Endothelial cell of umbilical vein (primary cell): ENCODE data around the gene FAM83D. TPM values are rescaled to one million over a fixed set of nuclear protein-coding genes. Genes with fewer than 3 reads are reported as not detected.

Source experiments
- BruUV-seq: library from RNA; stranded (reverse); fragments of 400-500 nt; replicated peaks from 2 replicates; lab custom pipeline; 2021; lab: Mats Ljungman, UMichigan
- CTCF ChIA-PET: fragments of 300-600, 350-600 bp; sonication (Branson Sonifier 250); formaldehyde crosslinking; loops from one replicate; lab custom pipeline; 2021; ENCODE audit warnings: antibody characterized with exemption, inconsistent platforms; lab: Charles Lee
- POLR2A ChIA-PET: fragments of 300-600, 350-600 bp; sonication (Branson Sonifier 250); formaldehyde crosslinking; loops from one replicate; lab custom pipeline; 2021; ENCODE audit warnings: antibody characterized with exemption, inconsistent platforms; lab: Charles Lee
- DNase-seq: peaks from one replicate; pipeline ENCODE4 v3.0.0-alpha.2; 2011; ENCODE audit warnings: low read depth, low spot score
- FAIRE-seq: peaks from 2 replicates; lab custom pipeline; 2011; peaks lifted over from hg19 to GRCh38; lab: Jason Lieb, UNC
- H2AFZ ChIP-seq: 2 replicates; pipeline ENCODE4 v1.6.0; 2012; ENCODE audit warnings: low read depth, low read length, control low read depth, inconsistent platforms
- H3K27ac ChIP-seq: 2 replicates; pipeline ENCODE4 v1.5.1; 2011; ENCODE audit warnings: low read depth, mild to moderate bottlenecking, control low read depth, low read length, moderate library complexity; ENCODE audit not compliant: insufficient read depth
- H3K27me3 ChIP-seq, 2 experiments: 2 replicates each; pipeline versions ENCODE4 v1.6.0 to v1.6.1; 2011; ENCODE audit warnings: low read length in 2 of 2, mixed read lengths in 1 of 2; ENCODE audit not compliant: control insufficient read depth in 2 of 2, insufficient read depth in 2 of 2
- H3K36me3 ChIP-seq, 2 experiments: 2 replicates in 1 of 2; 3 replicates in 1 of 2; pipeline ENCODE4 v1.5.1; 2011; ENCODE audit warnings: low read length in 2 of 2, mild to moderate bottlenecking in 1 of 2, moderate library complexity in 1 of 2; ENCODE audit not compliant: control insufficient read depth in 2 of 2, insufficient read depth in 2 of 2; ENCODE audit errors: extremely low read depth in 1 of 2
- H3K4me1 ChIP-seq: 3 replicates; pipeline ENCODE4 v1.5.1; 2011; ENCODE audit warnings: mild to moderate bottlenecking, low read length; ENCODE audit not compliant: control insufficient read depth, insufficient read depth; ENCODE audit errors: extremely low read depth
- H3K4me2 ChIP-seq: 2 replicates; pipeline ENCODE4 v1.6.1; 2011; ENCODE audit warnings: low read length, control low read depth, mixed read lengths; ENCODE audit not compliant: insufficient read depth
- H3K4me3 ChIP-seq, 3 experiments: fragments of 200-600 bp in 1 of 3; sonication (generic), shearing (Covaris generic) in 1 of 3; replicated peaks in 1 of 3; 2 replicates each; pipeline ENCODE4 v1.5.1; 2011 to 2016; ENCODE audit warnings: control low read depth in 3 of 3, low read length in 3 of 3, mild to moderate bottlenecking in 2 of 3, inconsistent platforms in 1 of 3, low read depth in 1 of 3, moderate library complexity in 1 of 3; ENCODE audit not compliant: insufficient read depth in 1 of 3
- H3K79me2 ChIP-seq: 2 replicates; pipeline ENCODE4 v1.6.0; 2012; ENCODE audit warnings: low read length, inconsistent platforms; ENCODE audit not compliant: control insufficient read depth, insufficient read depth
- H3K9ac ChIP-seq: replicated peaks from 2 replicates; pipeline ENCODE3; 2011; ENCODE audit warnings: low read length, control low read depth; ENCODE audit not compliant: insufficient read depth; ENCODE audit errors: extremely low read depth
- H3K9me1 ChIP-seq: replicated peaks from 3 replicates; pipeline ENCODE4 v1.6.0; 2011; ENCODE audit warnings: mild to moderate bottlenecking, low read length; ENCODE audit not compliant: control insufficient read depth, insufficient read depth; ENCODE audit errors: extremely low read depth
- H3K9me3 ChIP-seq: replicated peaks from 2 replicates; pipeline ENCODE4 v1.5.1; 2012; ENCODE audit warnings: low read length, inconsistent platforms; ENCODE audit not compliant: control insufficient read depth, insufficient read depth
- H4K20me1 ChIP-seq: replicated peaks from 2 replicates; pipeline ENCODE3; 2011; ENCODE audit warnings: mild to moderate bottlenecking, low read length; ENCODE audit not compliant: control insufficient read depth, insufficient read depth; ENCODE audit errors: extremely low read depth
- CTCF ChIP-seq, 2 donors: IDR thresholded peaks; 1 replicate in 1 of 2; 2 replicates in 1 of 2; pipeline ENCODE4 v1.5.1; 2011; ENCODE audit warnings: low read length in 2 of 2, mild to moderate bottlenecking in 2 of 2, moderate library complexity in 2 of 2, control low read depth in 1 of 2, inconsistent platforms in 1 of 2, low read depth in 1 of 2; ENCODE audit not compliant: insufficient read depth in 1 of 2; ENCODE audit errors: extremely low read depth in 1 of 2
- EZH2 ChIP-seq: IDR thresholded peaks from 2 replicates; pipeline ENCODE4 v1.6.1; 2012; ENCODE audit warnings: borderline replicate concordance, low read depth, mild to moderate bottlenecking, moderate library complexity, low read length, inconsistent platforms; ENCODE audit not compliant: severe bottlenecking
- FOS ChIP-seq: IDR thresholded peaks from 2 replicates; pipeline ENCODE4 v1.6.1; 2011; ENCODE audit warnings: mild to moderate bottlenecking, low read length, moderate library complexity, borderline replicate concordance; ENCODE audit not compliant: insufficient read depth
- GATA2 ChIP-seq: IDR thresholded peaks from 2 replicates; pipeline ENCODE4 v1.7.0; 2011; ENCODE audit warnings: low read depth, mild to moderate bottlenecking, moderate library complexity, mixed read lengths, low read length; ENCODE audit not compliant: insufficient read length, insufficient read depth
- JUN ChIP-seq: IDR thresholded peaks from 2 replicates; pipeline ENCODE4 v1.6.1; 2011; ENCODE audit warnings: borderline replicate concordance, low read depth; ENCODE audit not compliant: insufficient read length, insufficient read depth
- MAX ChIP-seq: IDR thresholded peaks from 2 replicates; pipeline ENCODE4 v1.6.1; 2011; ENCODE audit not compliant: insufficient read depth, insufficient read length
- MYC ChIP-seq: IDR thresholded peaks from one replicate; pipeline ENCODE4 v1.6.1; 2011; ENCODE audit warnings: mild to moderate bottlenecking, low read depth, low read length
- POLR2A ChIP-seq: IDR thresholded peaks from 2 replicates; pipeline ENCODE4 v1.6.1; 2012; ENCODE audit warnings: low read depth, mild to moderate bottlenecking, control low read depth, low read length
- POLR2AphosphoS5 ChIP-seq: IDR thresholded peaks from 2 replicates; pipeline ENCODE4 v1.6.1; 2012; ENCODE audit warnings: low read depth, mild to moderate bottlenecking, control low read depth, low read length, moderate library complexity; ENCODE audit not compliant: insufficient read depth
- dilution Hi-C: fragments of 300-500 bp; cut with MboI; formaldehyde crosslinking; loops from one replicate; pipeline ENCODE4 v1.15.0; 2019; ENCODE audit warnings: low sequenced_read_pairs; ENCODE audit not compliant: extremely low pct_ligation_motif_present
- intact Hi-C: fragments of 100-400 bp; cut with micrococcal nuclease; formaldehyde crosslinking; loops from one replicate; pipeline ENCODE4 v1.10.0; 2022
- polyA plus RNA-seq, 4 experiments: library from polyadenylated mRNA; depleted of rRNA in 3 of 4; stranded (reverse) in 3 of 4; unstranded in 1 of 4; fragments of >200 nt; gene quantifications; 2 replicates each; pipeline versions ENCODE4 v1.2.1 to v1.2.3, GENCODE V29; 2011 to 2012; ENCODE audit warnings: missing spikeins in 1 of 4
- total RNA-seq: library from RNA; stranded (reverse); gene quantifications from 2 replicates; pipeline ENCODE4 v1.2.3, GENCODE V29; 2021

Gene FAM83D
- total and polyA plus RNA-seq, 2 donors (not counting 3 experiments of a cell fraction or from before 2014, with no cell fraction given), result 41.0 to 46.0 TPM

DNA sequence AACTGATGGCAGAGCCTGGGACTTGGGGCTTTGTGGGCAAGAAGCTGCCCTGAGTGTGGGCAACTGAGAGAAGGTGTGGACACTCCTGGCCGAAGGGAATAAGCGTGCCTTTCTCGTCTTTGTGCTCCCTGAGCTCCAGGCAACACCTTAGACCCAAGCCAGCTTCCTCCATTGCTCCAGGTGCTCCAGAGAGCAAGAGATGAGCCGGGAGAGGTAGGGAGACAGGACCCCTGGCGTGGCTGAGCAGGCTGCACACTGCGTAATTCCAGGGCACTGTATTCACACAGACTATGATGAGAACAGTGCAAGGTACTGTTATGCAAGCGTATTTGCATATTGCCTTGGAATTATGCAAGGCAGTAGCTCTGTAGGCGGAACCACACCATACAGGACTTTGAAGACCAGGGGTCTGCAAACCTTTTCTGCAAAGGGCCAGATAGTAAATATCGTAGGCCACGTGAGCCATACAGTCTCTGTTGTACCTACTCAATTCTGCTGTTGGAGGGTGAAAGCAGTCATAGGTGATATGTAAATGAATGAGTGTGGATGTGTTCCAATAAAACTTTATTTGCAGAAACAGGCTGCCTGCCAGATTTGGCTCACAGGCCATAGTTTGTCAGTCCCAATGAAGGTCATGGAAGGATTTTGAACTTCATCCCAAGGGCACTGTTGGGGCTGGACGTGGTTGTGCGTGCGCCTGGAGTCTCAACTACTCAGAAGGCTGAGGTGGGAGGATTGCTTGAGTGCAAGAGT lies 42.1 kb upstream of the FAM83D start:
- H3K9me3 ChIP-seq, result no peaks in the 10 kb centered on the region
- H4K20me1 ChIP-seq, result no peaks in the 10 kb centered on the region
- H3K27me3 ChIP-seq, result no peaks in the 10 kb centered on the region
- H2AFZ ChIP-seq, result no peak overlapping the region
- H3K27ac ChIP-seq, result no peak overlapping the region
- no TSS peak for BruUV-seq
- no peaks in the 10 kb centered on the region for H3K9me1 ChIP-seq
- H3K9ac ChIP-seq, result no peak overlapping the region
- dilution Hi-C loops, result no loop called here
- CTCF ChIA-PET, result interaction anchor here (1.3 to 1.9 kb wide), 2 partner anchors 9 to 251 kb away, joined by 5 to 17 read pairs; no protein-coding TSS in a partner anchor
- peaks cover 6% of the 10 kb centered on the region for H3K4me1 ChIP-seq
- H3K36me3 ChIP-seq, result peaks cover 0 to 5% of the 10 kb centered on the region in 2 experiments
- H3K4me2 ChIP-seq, result no peak overlapping the region
- POLR2A ChIA-PET, result interaction anchor here (0.9 kb wide), 1 partner anchor 13 kb away, joined by 3 read pairs; no protein-coding TSS in a partner anchor
- FAIRE-seq (no peak), DNase-seq (no peak)
- intact Hi-C loops, result no loop called here
- no peak overlapping the region for H3K4me3 ChIP-seq
- TF ChIP-seq EZH2 (no peak), MAX (no peak), MYC (no peak), FOS (no peak), GATA2 (no peak), CTCF (IDR thresholded peaks at IDR 0.05; ENCODE audit: extremely low read depth in 1 of 2, insufficient read depth in 1 of 2, low read depth in 1 of 2, low read length in 2 of 2) (no peak), JUN (no peak), POLR2AphosphoS5 (no peak), POLR2A (no peak)
- no peaks in the 10 kb centered on the region for H3K79me2 ChIP-seq
